Measurements from ENCODE around the gene RBBP4.

- no peak for TF ChIP-seq CTCF (IDR thresholded peaks at IDR 0.05 in 4 of 5, conservative IDR thresholded peaks at IDR 0.05 in 1 of 5)
- TF ChIP-seq POLR2A (IDR thresholded peaks at IDR 0.05) = no peak
Observed at GRCh38 chr1:32683397-32683796, 32.4 kb downstream of the RBBP4 start.

All from gastrocnemius medialis (tissue), 4 donors.